K562 (cell line): ENCODE results near the gene RPS6KA6. TPM values are rescaled to one million over a fixed set of nuclear protein-coding genes. Genes with fewer than 3 reads are reported as not detected.

Experiments used
- ATAC-seq: fragments of 200-7000 bp; cut with Tn5 transposase; 3 replicates; pipeline ENCODE4 v1.9.1; 2020; ENCODE audit warnings: moderate library complexity
- BruUV-seq: library from RNA; stranded (reverse); fragments of 400-500 nt; replicated peaks from 2 replicates; lab custom pipeline; 2021; lab: Mats Ljungman, UMichigan
- CTCF ChIA-PET: fragments of 300-600 bp; formaldehyde crosslinking; extraction: SDS; loops from one replicate; lab custom pipeline; 2021; ENCODE audit warnings: low intra/inter-chr PET ratio; lab: Yijun Ruan, JAX
- POLR2A ChIA-PET: fragments of 300-600, 350-650 bp; sonication (Branson Sonifier 250); formaldehyde crosslinking; extraction: SDS; loops from one replicate; lab custom pipeline; 2021; ENCODE audit warnings: antibody characterized with exemption, inconsistent platforms; lab: Yijun Ruan, JAX
- DNase-seq, 4 experiments: peaks; one replicate each; pipeline versions ENCODE4 v3.0.0 to v3.0.0-alpha.2; 2011 to 2018; ENCODE audit warnings: low spot score in 3 of 4, mixed read lengths in 3 of 4; ENCODE audit errors: extremely low read depth in 1 of 4
- FAIRE-seq: peaks from 2 replicates; lab custom pipeline; 2011; peaks lifted over from hg19 to GRCh38; lab: Jason Lieb, UNC
- H2AFZ ChIP-seq: 2 replicates; pipeline ENCODE4 v1.6.0; 2011; ENCODE audit warnings: low read depth, low read length, control low read depth, inconsistent platforms
- H3K27ac ChIP-seq: fragments of 200-600 bp; 3 replicates; pipeline ENCODE4 v1.8.0; 2011; ENCODE audit warnings: low read depth, mild to moderate bottlenecking, control low read depth, inconsistent platforms, low read length, moderate library complexity, mixed read lengths; ENCODE audit errors: extremely low read depth
- H3K27me3 ChIP-seq, 2 experiments: fragments of 300-600 bp in 1 of 2; 2 replicates in 1 of 2; 3 replicates in 1 of 2; pipeline versions ENCODE4 v1.6.0 to v1.8.0; 2011; ENCODE audit warnings: inconsistent platforms in 2 of 2, low read length in 2 of 2, mild to moderate bottlenecking in 1 of 2, mixed read lengths in 1 of 2, moderate library complexity in 1 of 2; ENCODE audit not compliant: control insufficient read depth in 2 of 2, insufficient read depth in 2 of 2
- H3K36me3 ChIP-seq: fragments of 300-600 bp; 3 replicates; pipeline ENCODE4 v1.8.0; 2011; ENCODE audit warnings: mild to moderate bottlenecking, low read length, inconsistent platforms; ENCODE audit not compliant: control insufficient read depth, insufficient read depth
- H3K4me1 ChIP-seq, 2 experiments: fragments of 200-600 bp in 1 of 2; replicated peaks in 1 of 2; 2 replicates in 1 of 2; 3 replicates in 1 of 2; pipeline versions ENCODE4 v1.5.1 to v1.8.0; 2011; ENCODE audit warnings: inconsistent platforms in 2 of 2, low read length in 2 of 2, mild to moderate bottlenecking in 1 of 2, mixed read lengths in 1 of 2, moderate library complexity in 1 of 2; ENCODE audit not compliant: control insufficient read depth in 2 of 2, insufficient read depth in 2 of 2
- H3K4me2 ChIP-seq: 2 replicates; pipeline ENCODE4 v1.6.1; 2011; ENCODE audit warnings: low read length, control low read depth, inconsistent platforms, mixed read lengths; ENCODE audit not compliant: insufficient read depth
- H3K4me3 ChIP-seq: fragments of 200-600 bp; sonication (generic), shearing (Covaris generic); 2 replicates; pipeline ENCODE4 v1.5.1; 2016; ENCODE audit warnings: control low read depth, inconsistent platforms
- H3K79me2 ChIP-seq: fragments of 200-600 bp; 3 replicates; pipeline ENCODE4 v1.8.0; 2011; ENCODE audit warnings: low read length, inconsistent platforms; ENCODE audit not compliant: control insufficient read depth, insufficient read depth
- H3K9ac ChIP-seq, 2 experiments: 2 replicates each; pipeline versions ENCODE4 v1.6.0 to v1.6.1; 2011; ENCODE audit warnings: low read depth in 2 of 2, low read length in 2 of 2, control low read depth in 1 of 2, inconsistent platforms in 1 of 2, mild to moderate bottlenecking in 1 of 2, mixed read lengths in 1 of 2; ENCODE audit not compliant: insufficient read depth in 1 of 2
- H3K9me1 ChIP-seq: one replicate; pipeline ENCODE4 v1.6.0; 2011; ENCODE audit warnings: inconsistent platforms, mild to moderate bottlenecking, low read length, moderate library complexity; ENCODE audit not compliant: control insufficient read depth, insufficient read depth
- H3K9me3 ChIP-seq: replicated peaks from 2 replicates; pipeline ENCODE4 v1.5.1; 2011; ENCODE audit warnings: low read depth, low read length, inconsistent platforms; ENCODE audit not compliant: control insufficient read depth, insufficient read depth
- H4K20me1 ChIP-seq: replicated peaks from 2 replicates; pipeline ENCODE4 v1.6.1; 2011; ENCODE audit warnings: low read length, inconsistent platforms, mixed read lengths; ENCODE audit not compliant: control insufficient read depth, insufficient read depth
- ARID3A ChIP-seq: IDR thresholded peaks from 2 replicates; pipeline ENCODE4 v1.6.1; 2012; ENCODE audit warnings: low read depth, low read length, improper control_type of control experiment, borderline replicate concordance
- BCOR ChIP-seq: fragments of 450-650 bp; IDR thresholded peaks from 2 replicates; pipeline ENCODE4 v1.6.1; 2016
- CEBPB ChIP-seq: fragments of 450-650 bp; IDR thresholded peaks from 2 replicates; pipeline ENCODE4 v1.6.1; 2016; ENCODE audit warnings: missing genetic modification characterization, missing compliant biosample characterization
- CHCHD3 ChIP-seq: fragments of 250-450 bp; sonication (Bioruptor Pico); IDR thresholded peaks from 2 replicates; pipeline ENCODE4 v2.1.2; 2022; ENCODE audit warnings: mild to moderate bottlenecking
- CREM ChIP-seq: IDR thresholded peaks from 2 replicates; pipeline ENCODE4 v1.6.1; 2014; ENCODE audit warnings: antibody characterized with exemption, low read depth
- CTBP1 ChIP-seq: fragments of 450-650 bp; IDR thresholded peaks from 2 replicates; pipeline ENCODE4 v1.6.1; 2016; ENCODE audit warnings: borderline replicate concordance
- HMG20A ChIP-seq: fragments of 450-650 bp; formaldehyde crosslinking; conservative IDR thresholded peaks from 2 replicates; pipeline ENCODE4 v1.4.0; 2020; ENCODE audit warnings: mild to moderate bottlenecking, mixed read lengths
- LARP7 ChIP-seq: fragments of 450-650 bp; IDR thresholded peaks from 2 replicates; pipeline ENCODE4 v1.6.1; 2016
- MTA2 ChIP-seq: fragments of 450-650 bp; IDR thresholded peaks from 2 replicates; pipeline ENCODE4 v1.6.1; 2016; ENCODE audit warnings: low read depth
- NCOA2 ChIP-seq, 2 experiments: fragments of 450-650 bp; IDR thresholded peaks; 2 replicates each; pipeline ENCODE4 v1.6.1; 2018; ENCODE audit warnings: mild to moderate bottlenecking in 2 of 2, moderate library complexity in 1 of 2; ENCODE audit not compliant: partially characterized antibody in 2 of 2
- NFXL1 ChIP-seq: fragments of 450-650 bp; formaldehyde crosslinking; IDR thresholded peaks from 2 replicates; pipeline ENCODE4 v1.4.0; 2021; ENCODE audit warnings: mild to moderate bottlenecking
- POLR2A ChIP-seq: fragments of 450-650 bp; conservative IDR thresholded peaks from 2 replicates; pipeline ENCODE4 v1.6.1; 2016
- PRMT5 ChIP-seq: sonication (generic); formaldehyde crosslinking; IDR thresholded peaks from 2 replicates; pipeline ENCODE4 v1.5.0; 2020; ENCODE audit warnings: missing genetic modification reagents
- PYGO2 ChIP-seq: fragments of 450-650 bp; IDR thresholded peaks from 2 replicates; pipeline ENCODE4 v1.6.1; 2016; ENCODE audit warnings: mild to moderate bottlenecking, missing genetic modification characterization, moderate library complexity, missing compliant biosample characterization
- RFX5 ChIP-seq: IDR thresholded peaks from 2 replicates; pipeline ENCODE4 v1.6.1; 2011; ENCODE audit warnings: low read depth, mild to moderate bottlenecking, improper control_type of control experiment, low read length
- SMARCE1 ChIP-seq: fragments of 450-650 bp; IDR thresholded peaks from 2 replicates; pipeline ENCODE4 v1.7.1; 2016; ENCODE audit warnings: mild to moderate bottlenecking
- TSHZ1 ChIP-seq: fragments of 250-450 bp; sonication (Bioruptor Pico); IDR thresholded peaks from 2 replicates; pipeline ENCODE4 v1.4.0; 2020; ENCODE audit warnings: mild to moderate bottlenecking, moderate library complexity
- ZBTB34 ChIP-seq: fragments of 250-450 bp; sonication (Bioruptor Pico); IDR thresholded peaks from 2 replicates; pipeline ENCODE4 v1.8.0; 2021; ENCODE audit warnings: mild to moderate bottlenecking, moderate library complexity
- ZNF766 ChIP-seq: fragments of 200-800 bp; sonication (Bioruptor generic); conservative IDR thresholded peaks from 2 replicates; pipeline ENCODE4 v1.6.1; 2016; ENCODE audit warnings: missing genetic modification characterization, missing compliant biosample characterization
- WGBS: fragments of 100-300 bp; shearing (Covaris generic); methylation state at CpG from one replicate; pipeline ENCODE4 v1.1.6; 2016; ENCODE audit warnings: low coverage, mixed read lengths; ENCODE audit not compliant: insufficient coverage; ENCODE audit errors: missing lambda C conversion rate; 5-methylcytosine and 5-hydroxymethylcytosine counted together
- in situ Hi-C: fragments of 300-500 bp; cut with MboI; formaldehyde crosslinking; loops from 4 replicates; pipeline ENCODE4 v1.15.0; 2018; ENCODE audit warnings: inconsistent platforms, mixed read lengths
- intact Hi-C: fragments of 100-400 bp; cut with micrococcal nuclease; formaldehyde crosslinking; loops from 2 replicates; pipeline ENCODE4 v1.14.2; 2022
- polyA plus RNA-seq, 8 experiments: library from polyadenylated mRNA; depleted of rRNA in 4 of 8; stranded (reverse) in 5 of 8; unstranded in 3 of 8; fragments of >200 nt; fragmentation: Nextera tagmentation in 2 of 8; fragmentation: Illumina TruSeq in 1 of 8; extraction: Ambion mirVana in 2 of 8; extraction: Trizol in 1 of 8; gene quantifications; 2 replicates each; pipeline versions ENCODE4 v1.2.1 to v1.2.3, GENCODE V29; 2011 to 2014; ENCODE audit warnings: inconsistent platforms in 1 of 8, missing spikeins in 1 of 8
- total RNA-seq, 7 experiments: library from RNA; depleted of rRNA in 6 of 7; stranded (reverse); fragments of >200 nt in 6 of 7; fragmentation: Illumina TruSeq in 2 of 7; extraction: Trizol in 2 of 7; gene quantifications; 2 replicates each; pipeline versions ENCODE4 v1.2.1 to v1.2.3, GENCODE V29; 2011 to 2021; ENCODE audit warnings: low replicate concordance in 1 of 7

RPS6KA6 gene
- total and polyA plus RNA-seq, 9 of the 15 experiments (the other 6 are each of a cell fraction or from before 2014, with no cell fraction given), result 0.11 TPM; not detected in 8

- no peak for TF ChIP-seq ZBTB34 (CRISPR knock-in tag)
- no peak for TF ChIP-seq SMARCE1
Measured at GRCh38 chrX:84168095-84168494, 19.9 kb downstream of the RPS6KA6 start (continued).

GRCh38 chrX:84165711-84166110 lies 22.3 kb downstream of the RPS6KA6 start:
- DNase-seq (no peak), FAIRE-seq (no peak), ATAC-seq (no peak)
- POLR2A ChIA-PET, result no interaction called here
- H3K9ac ChIP-seq, result no peak overlapping the region
- no peak overlapping the region for H3K4me3 ChIP-seq
- no TSS peak for BruUV-seq
- no peaks in the 10 kb centered on the region for H3K9me1 ChIP-seq
- no peak overlapping the region for H3K4me2 ChIP-seq
- CTCF ChIA-PET, result no interaction called here
- no peaks in the 10 kb centered on the region for H3K9me3 ChIP-seq
- no peaks in the 10 kb centered on the region for H3K79me2 ChIP-seq
- no peak overlapping the region for H3K27ac ChIP-seq
- in situ Hi-C loops (no loop called here), intact Hi-C loops (no loop called here)
- H3K36me3 ChIP-seq, result no peaks in the 10 kb centered on the region
- no peak overlapping the region for H2AFZ ChIP-seq
- WGBS, result 0% methylated on average over 1 of the region's 1 CpG
- no peaks in the 10 kb centered on the region for H4K20me1 ChIP-seq
- TF ChIP-seq CTBP1 (no peak), CREM (no peak), NCOA2 (IDR thresholded peaks at IDR 0.05; ENCODE audit: partially characterized antibody in 2 of 2) (no peak), RFX5 (no peak), LARP7 (no peak), NFXL1 (CRISPR knock-in tag) (no peak), POLR2A (no peak), CEBPB (tag) (no peak), BCOR (no peak), PRMT5 (no peak), MTA2 (no peak), HMG20A (CRISPR knock-in tag) (no peak), PYGO2 (tag) (no peak), ARID3A (no peak), CHCHD3 (CRISPR knock-in tag) (no peak), ZNF766 (CRISPR knock-in tag) (no peak), TSHZ1 (CRISPR knock-in tag) (no peak)
- H3K27me3 ChIP-seq, result no peaks in the 10 kb centered on the region
- no peaks in the 10 kb centered on the region for H3K4me1 ChIP-seq
